ENCODE results near the gene HRG. TPM values are rescaled to one million over a fixed set of nuclear protein-coding genes. Genes with fewer than 3 reads are reported as not detected.

HRG gene, protein sequence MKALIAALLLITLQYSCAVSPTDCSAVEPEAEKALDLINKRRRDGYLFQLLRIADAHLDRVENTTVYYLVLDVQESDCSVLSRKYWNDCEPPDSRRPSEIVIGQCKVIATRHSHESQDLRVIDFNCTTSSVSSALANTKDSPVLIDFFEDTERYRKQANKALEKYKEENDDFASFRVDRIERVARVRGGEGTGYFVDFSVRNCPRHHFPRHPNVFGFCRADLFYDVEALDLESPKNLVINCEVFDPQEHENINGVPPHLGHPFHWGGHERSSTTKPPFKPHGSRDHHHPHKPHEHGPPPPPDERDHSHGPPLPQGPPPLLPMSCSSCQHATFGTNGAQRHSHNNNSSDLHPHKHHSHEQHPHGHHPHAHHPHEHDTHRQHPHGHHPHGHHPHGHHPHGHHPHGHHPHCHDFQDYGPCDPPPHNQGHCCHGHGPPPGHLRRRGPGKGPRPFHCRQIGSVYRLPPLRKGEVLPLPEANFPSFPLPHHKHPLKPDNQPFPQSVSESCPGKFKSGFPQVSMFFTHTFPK
- not detected for total RNA-seq

- Mint-ChIP-seq H3K4me1 (ENCODE audit: low read depth) (peaks cover 12% of the 10 kb centered on the region), H3K27ac (no peak within 1 kb of the TSS), H3K9me3 (ENCODE audit: insufficient read depth) (no peaks in the 10 kb centered on the region), H3K4me3 (no peak within 1 kb of the TSS), H3K36me3 (ENCODE audit: low read depth) (peaks cover 5% of the 10 kb centered on the region), H3K27me3 (ENCODE audit: low read depth) (peaks cover 12% of the 10 kb centered on the region)
- ChIA-PET POLR2A (no interaction called here), CTCF (no interaction called here)
- no peak for DNase-seq
- no peak for ATAC-seq
Measured at GRCh38 chr3:186665625-186666188, at the start of gene HRG. TSS of gene HRG (plus strand) at chr3:186666014. CDS start at chr3:186666032, 18 bp downstream.

DNA sequence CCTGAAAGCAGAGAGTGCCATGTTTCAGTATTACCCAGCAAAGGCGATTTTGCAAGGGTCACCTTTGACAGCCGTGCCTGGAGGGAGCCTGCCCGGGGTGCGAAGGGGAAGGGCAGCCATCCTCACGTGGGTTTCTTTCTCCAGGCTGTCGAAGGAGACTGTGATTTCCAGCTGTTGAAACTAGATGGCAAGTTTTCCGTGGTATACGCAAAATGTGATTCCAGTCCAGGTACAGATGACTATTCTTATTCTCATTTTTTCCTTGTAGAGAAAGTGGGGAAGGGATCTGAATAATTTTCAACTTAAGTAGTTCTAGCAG lies 49.6 kb upstream of the HRG start:
- Mint-ChIP-seq H3K27ac (no peak overlapping the region), H3K36me3 (ENCODE audit: low read depth) (no peaks in the 10 kb centered on the region), H3K27me3 (ENCODE audit: low read depth) (peaks cover 49% of the 10 kb centered on the region), H3K9me3 (ENCODE audit: insufficient read depth) (no peaks in the 10 kb centered on the region), H3K4me1 (ENCODE audit: low read depth) (peaks cover 24% of the 10 kb centered on the region), H3K4me3 (no peak overlapping the region)
- ATAC-seq (no peak), DNase-seq (no peak)
- ChIA-PET CTCF (interaction anchor here (0.7 to 6.6 kb wide), 42 partner anchors 8 to 673 kb away, joined by 3 to 164 read pairs (median 6); partner anchors contain the start of genes CRYGS, DNAJB11, EIF4A2 and FETUB), POLR2A (interaction anchor here (1.3 to 2.0 kb wide), 3 partner anchors 157 to 205 kb away, joined by 3 to 7 read pairs (median 6); no protein-coding TSS in a partner anchor)

GRCh38 chr3:186617036-186617946 lies 48.5 kb upstream of the HRG start:
- Mint-ChIP-seq H3K27me3 (ENCODE audit: low read depth) (peaks cover 49% of the 10 kb centered on the region), H3K4me1 (ENCODE audit: low read depth) (peaks cover 24% of the 10 kb centered on the region), H3K9me3 (ENCODE audit: insufficient read depth) (no peaks in the 10 kb centered on the region), H3K27ac (peak overlapping the region; percentile 59), H3K4me3 (peak overlapping the region; percentile 64), H3K36me3 (ENCODE audit: low read depth) (no peaks in the 10 kb centered on the region)
- CTCF ChIA-PET, result interaction anchor here (0.6 to 6.6 kb wide), 71 partner anchors 7 to 957 kb away, joined by 3 to 164 read pairs (median 4); partner anchors contain the start of genes CRYGS, DNAJB11, EIF4A2 and FETUB
- ATAC-seq, result peak; percentile 99
- peak; percentile 88 for DNase-seq
- POLR2A ChIA-PET, result interaction anchor here (1.3 to 2.0 kb wide), 5 partner anchors 47 to 204 kb away, joined by 3 to 8 read pairs (median 7); partner anchors contain the start of genes DNAJB11 and EIF4A2

- DNase-seq, result no peak
- H3K9me3 Mint-ChIP-seq (ENCODE audit: insufficient read depth), result no peaks in the 10 kb centered on the region
- ATAC-seq, result no peak
- ChIA-PET POLR2A (interaction anchor here (2.0 kb wide), 1 partner anchor 48 kb away, joined by 7 read pairs; the partner anchor contains the start of gene DNAJB11), CTCF (interaction anchor here (0.6 to 6.6 kb wide), 14 partner anchors 10 to 1365 kb away, joined by 3 to 164 read pairs (median 6); partner anchors contain the start of genes DNAJB11 and TBCCD1)
- peaks cover 47% of the 10 kb centered on the region for H3K27me3 Mint-ChIP-seq (ENCODE audit: low read depth)
- no peaks in the 10 kb centered on the region for H3K36me3 Mint-ChIP-seq (ENCODE audit: low read depth)
- no peak overlapping the region for H3K27ac Mint-ChIP-seq
- peaks cover 24% of the 10 kb centered on the region for H3K4me1 Mint-ChIP-seq (ENCODE audit: low read depth)
- H3K4me3 Mint-ChIP-seq, result no peak overlapping the region
Measured at GRCh38 chr3:186618318-186618938, 47.4 kb upstream of the HRG start.

- Mint-ChIP-seq H3K9me3 (ENCODE audit: insufficient read depth) (no peaks in the 10 kb centered on the region), H3K36me3 (ENCODE audit: low read depth) (no peaks in the 10 kb centered on the region), H3K4me1 (ENCODE audit: low read depth) (peaks cover 18% of the 10 kb centered on the region), H3K4me3 (no peak overlapping the region), H3K27me3 (ENCODE audit: low read depth) (peaks cover 38% of the 10 kb centered on the region), H3K27ac (no peak overlapping the region)
- ChIA-PET CTCF (interaction anchor here (0.9 to 1.4 kb wide), 2 partner anchors 79 to 201 kb away, joined by 3 to 4 read pairs; no protein-coding TSS in a partner anchor), POLR2A (no interaction called here)
- DNase-seq (no peak), ATAC-seq (no peak)
Measured at GRCh38 chr3:186619787-186620212, 46.0 kb upstream of the HRG start.

- H3K36me3 Mint-ChIP-seq (ENCODE audit: low read depth), result no peaks in the 10 kb centered on the region
- no peak for DNase-seq
Measured at GRCh38 chr3:186620213-186621092, 45.4 kb upstream of the HRG start.

GRCh38 chr3:186621894-186622650 lies 43.7 kb upstream of the HRG start:
- Mint-ChIP-seq H3K4me3 (no peak overlapping the region), H3K4me1 (ENCODE audit: low read depth) (peaks cover 6% of the 10 kb centered on the region), H3K27me3 (ENCODE audit: low read depth) (peaks cover 34% of the 10 kb centered on the region), H3K27ac (no peak overlapping the region), H3K36me3 (ENCODE audit: low read depth) (no peaks in the 10 kb centered on the region), H3K9me3 (ENCODE audit: insufficient read depth) (no peaks in the 10 kb centered on the region)
- POLR2A ChIA-PET, result interaction anchor here (1.1 kb wide), 1 partner anchor 47 kb away, joined by 3 read pairs; no protein-coding TSS in a partner anchor
- ATAC-seq (no peak), DNase-seq (no peak)
- CTCF ChIA-PET, result interaction anchor here (5.6 kb wide), 1 partner anchor 7 kb away, joined by 65 read pairs; no protein-coding TSS in a partner anchor

More at GRCh38 chr3:186620213-186621092, 45.4 kb upstream of the HRG start:
- Mint-ChIP-seq H3K27me3 (ENCODE audit: low read depth) (peaks cover 36% of the 10 kb centered on the region), H3K4me3 (no peak overlapping the region), H3K27ac (no peak overlapping the region), H3K4me1 (ENCODE audit: low read depth) (peaks cover 16% of the 10 kb centered on the region), H3K9me3 (ENCODE audit: insufficient read depth) (no peaks in the 10 kb centered on the region)
- CTCF ChIA-PET, result interaction anchor here (0.9 to 1.4 kb wide), 2 partner anchors 80 to 201 kb away, joined by 3 to 4 read pairs; no protein-coding TSS in a partner anchor
- POLR2A ChIA-PET, result interaction anchor here (0.6 kb wide), 1 partner anchor 51 kb away, joined by 3 read pairs; no protein-coding TSS in a partner anchor
- ATAC-seq, result no peak

GRCh38 chr3:186622651-186623310 lies 43.0 kb upstream of the HRG start:
- ATAC-seq (no peak), DNase-seq (no peak)
- H3K4me3 Mint-ChIP-seq, result no peak overlapping the region
- CTCF ChIA-PET, result interaction anchor here (0.7 to 5.6 kb wide), 2 partner anchors 7 to 855 kb away, joined by 3 to 65 read pairs; no protein-coding TSS in a partner anchor
- H3K27me3 Mint-ChIP-seq (ENCODE audit: low read depth), result peaks cover 30% of the 10 kb centered on the region
- no peaks in the 10 kb centered on the region for H3K4me1 Mint-ChIP-seq (ENCODE audit: low read depth)
- no peaks in the 10 kb centered on the region for H3K9me3 Mint-ChIP-seq (ENCODE audit: insufficient read depth)
- no peaks in the 10 kb centered on the region for H3K36me3 Mint-ChIP-seq (ENCODE audit: low read depth)
- POLR2A ChIA-PET, result interaction anchor here (1.1 kb wide), 1 partner anchor 48 kb away, joined by 3 read pairs; no protein-coding TSS in a partner anchor
- H3K27ac Mint-ChIP-seq, result no peak overlapping the region

DNA sequence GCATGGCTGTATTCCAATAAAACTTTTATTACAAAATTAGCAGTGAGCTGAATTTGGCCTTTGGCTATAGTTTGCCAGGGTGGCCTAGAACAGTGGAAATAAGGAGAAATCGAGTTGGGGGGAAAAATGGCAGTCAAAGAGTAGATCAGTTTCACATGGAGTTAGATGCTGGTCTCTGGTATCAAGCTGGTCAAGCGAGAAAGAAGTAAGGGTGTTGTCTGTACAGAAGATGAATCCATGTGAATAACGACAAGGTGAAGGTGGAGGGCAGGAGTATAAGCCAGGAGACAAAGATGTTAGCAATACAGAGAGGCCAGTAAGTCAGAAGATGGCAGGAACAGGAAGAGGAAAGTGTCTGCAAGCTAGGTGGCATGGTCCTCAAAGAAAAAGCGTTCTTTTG lies 41.2 kb upstream of the HRG start:
- H3K27ac Mint-ChIP-seq, result no peak overlapping the region
- H3K4me3 Mint-ChIP-seq, result no peak overlapping the region
- peaks cover 23% of the 10 kb centered on the region for H3K27me3 Mint-ChIP-seq (ENCODE audit: low read depth)
- no peaks in the 10 kb centered on the region for H3K36me3 Mint-ChIP-seq (ENCODE audit: low read depth)
- DNase-seq (no peak), ATAC-seq (no peak)
- no peaks in the 10 kb centered on the region for H3K4me1 Mint-ChIP-seq (ENCODE audit: low read depth)
- ChIA-PET CTCF (interaction anchor here (1.2 to 5.6 kb wide), 2 partner anchors 9 to 196 kb away, joined by 3 to 65 read pairs; no protein-coding TSS in a partner anchor), POLR2A (no interaction called here)
- H3K9me3 Mint-ChIP-seq (ENCODE audit: insufficient read depth), result no peaks in the 10 kb centered on the region
